Esophagus muscularis mucosa (tissue), 4 donors: ENCODE data around the gene ARCN1. TPM values are rescaled to one million over a fixed set of nuclear protein-coding genes. Genes with fewer than 3 reads are reported as not detected.
"Not testable (repeated sequence)": the region's sequence is repeated elsewhere in the genome, so short reads cannot be mapped to it uniquely, and the experiment has no call there.

Experiments used
- DNase-seq: peaks from one replicate; pipeline ENCODE4 v3.0.0-alpha.2; 2017; ENCODE audit errors: extremely low spot score
- H3K27ac ChIP-seq, 4 donors: fragments of 200-600 bp; sonication (generic); replicated peaks in 1 of 4; 1 replicate in 3 of 4; 2 replicates in 1 of 4; pipeline ENCODE4 v1.5.1; 2016 to 2019; ENCODE audit warnings: mild to moderate bottlenecking in 1 of 4
- H3K27me3 ChIP-seq, 4 donors: fragments of 200-600 bp; sonication (generic); one replicate each; pipeline versions ENCODE4 v1.5.1 to v1.6.0; 2016 to 2019
- H3K36me3 ChIP-seq, 4 donors: fragments of 200-600 bp; sonication (generic); one replicate each; pipeline ENCODE4 v1.5.1; 2016 to 2019
- H3K4me1 ChIP-seq, 4 donors: fragments of 200-600 bp; sonication (generic); one replicate each; pipeline ENCODE4 v1.5.1; 2016 to 2019
- H3K4me3 ChIP-seq, 4 donors: fragments of 200-600 bp; sonication (generic); 1 replicate in 2 of 4; 2 replicates in 2 of 4; pipeline ENCODE4 v1.5.1; 2016 to 2019; ENCODE audit warnings: mild to moderate bottlenecking in 4 of 4, moderate library complexity in 1 of 4
- H3K9me3 ChIP-seq, 4 donors: fragments of 200-600 bp; sonication (generic); 1 replicate in 3 of 4; 2 replicates in 1 of 4; pipeline ENCODE4 v1.5.1; 2016 to 2019
- EP300 ChIP-seq: sonication (generic); formaldehyde crosslinking; IDR thresholded peaks from one replicate; pipeline ENCODE4 v1.6.1; 2017; ENCODE audit warnings: antibody characterized with exemption
- POLR2A ChIP-seq: fragments of 450-650 bp; IDR thresholded peaks from one replicate; pipeline ENCODE4 v1.6.1; 2017; ENCODE audit warnings: antibody characterized with exemption, moderate library complexity, mild to moderate bottlenecking, low read depth
- POLR2AphosphoS5 ChIP-seq, 2 donors: sonication (generic); formaldehyde crosslinking; IDR thresholded peaks; one replicate each; pipeline ENCODE4 v1.6.1; 2017; ENCODE audit warnings: antibody characterized with exemption in 2 of 2
- WGBS: methylation state at CpG from one replicate; pipeline ENCODE4 v1.1.5; 2018; 5-methylcytosine and 5-hydroxymethylcytosine counted together
- intact Hi-C: fragments of 100-400 bp; cut with DNase I; formaldehyde crosslinking; loops from one replicate; pipeline ENCODE4 v1.15.1; 2023
- total RNA-seq, 4 donors: library from RNA; depleted of rRNA; stranded (reverse); fragments of >200 nt; gene quantifications; one replicate each; pipeline versions ENCODE4 v1.1.0 to v1.2.1, GENCODE V29; 2016
- TF ChIP-seq, protein P1 (sequence below), 3 experiments: fragments of 200-600 bp in 2 of 3; fragments of 450-650 bp in 1 of 3; sonication (generic) in 2 of 3; IDR thresholded peaks; one replicate each; pipeline ENCODE4 v1.5.1; 2017 to 2019; ENCODE audit warnings: antibody characterized with exemption in 3 of 3, mild to moderate bottlenecking in 2 of 3, moderate library complexity in 1 of 3

Gene ARCN1
- total RNA-seq, 4 donors from 2014 or later = 83.9 to 115 (median 102) TPM

DNA sequence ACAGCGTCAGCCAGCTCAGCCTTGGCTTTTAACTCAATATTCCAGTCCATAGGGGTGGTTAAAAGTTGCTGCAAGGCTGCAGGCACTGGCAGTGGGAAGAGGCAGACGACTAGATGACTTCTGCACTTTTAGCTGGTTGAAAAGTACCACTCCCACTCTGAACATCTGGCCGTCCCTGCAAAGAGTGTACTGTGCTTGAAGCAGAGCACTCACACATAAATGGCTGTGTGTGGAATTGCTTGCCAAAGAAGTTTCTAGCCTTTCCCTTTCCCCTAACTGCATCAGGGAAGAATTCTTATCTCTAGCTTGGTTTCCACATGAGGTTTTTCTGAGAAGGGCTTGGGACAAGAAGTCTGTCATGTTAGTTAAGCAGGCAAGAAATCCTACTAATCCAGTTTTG is 30.1 kb downstream of the ARCN1 start:
- no peak for DNase-seq
- TF ChIP-seq, protein P1, sequence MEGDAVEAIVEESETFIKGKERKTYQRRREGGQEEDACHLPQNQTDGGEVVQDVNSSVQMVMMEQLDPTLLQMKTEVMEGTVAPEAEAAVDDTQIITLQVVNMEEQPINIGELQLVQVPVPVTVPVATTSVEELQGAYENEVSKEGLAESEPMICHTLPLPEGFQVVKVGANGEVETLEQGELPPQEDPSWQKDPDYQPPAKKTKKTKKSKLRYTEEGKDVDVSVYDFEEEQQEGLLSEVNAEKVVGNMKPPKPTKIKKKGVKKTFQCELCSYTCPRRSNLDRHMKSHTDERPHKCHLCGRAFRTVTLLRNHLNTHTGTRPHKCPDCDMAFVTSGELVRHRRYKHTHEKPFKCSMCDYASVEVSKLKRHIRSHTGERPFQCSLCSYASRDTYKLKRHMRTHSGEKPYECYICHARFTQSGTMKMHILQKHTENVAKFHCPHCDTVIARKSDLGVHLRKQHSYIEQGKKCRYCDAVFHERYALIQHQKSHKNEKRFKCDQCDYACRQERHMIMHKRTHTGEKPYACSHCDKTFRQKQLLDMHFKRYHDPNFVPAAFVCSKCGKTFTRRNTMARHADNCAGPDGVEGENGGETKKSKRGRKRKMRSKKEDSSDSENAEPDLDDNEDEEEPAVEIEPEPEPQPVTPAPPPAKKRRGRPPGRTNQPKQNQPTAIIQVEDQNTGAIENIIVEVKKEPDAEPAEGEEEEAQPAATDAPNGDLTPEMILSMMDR (IDR thresholded peaks at IDR 0.05) = no peak
- TF ChIP-seq POLR2AphosphoS5 (IDR thresholded peaks at IDR 0.05) = peak in 1 of 2 donors; percentile 8
- 55% methylated on average over 3 of the region's 3 CpGs for WGBS
- peaks cover 37 to 61% (median 51%) of the 10 kb centered on the region in 4 donors for H3K36me3 ChIP-seq
- intact Hi-C loops = no loop called here
- H3K4me1 ChIP-seq = peaks cover 18 to 44% (median 39%) of the 10 kb centered on the region in 4 donors
- H3K27me3 ChIP-seq = no peaks in the 10 kb centered on the region
- H3K4me3 ChIP-seq = no peak overlapping the region
- peak overlapping the region in 1 of 4 donors; percentile 5 for H3K27ac ChIP-seq
- no peaks in the 10 kb centered on the region for H3K9me3 ChIP-seq

DNA sequence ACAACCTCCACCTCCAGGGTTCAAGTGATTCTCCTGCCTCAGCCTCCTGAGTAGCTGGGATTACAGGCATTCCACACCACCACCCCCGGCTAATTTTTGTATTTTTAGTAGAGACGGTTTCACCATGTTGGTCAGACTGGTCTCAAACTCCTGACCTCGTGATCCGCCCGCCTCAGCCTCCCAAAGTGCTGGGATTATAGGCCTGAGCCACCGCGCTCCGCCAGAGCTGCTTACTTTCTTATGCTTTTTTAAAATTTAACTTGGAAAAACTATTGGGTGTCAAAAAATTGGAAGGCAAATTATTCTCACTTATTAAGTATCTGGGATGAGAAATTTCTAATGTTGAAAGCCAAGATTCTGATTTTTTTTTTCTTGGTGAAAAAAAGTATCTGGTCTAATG is 31.5 kb downstream of the ARCN1 start:
- H3K27ac ChIP-seq = peak overlapping the region; percentile 36 to 95 (median 80)

DNA sequence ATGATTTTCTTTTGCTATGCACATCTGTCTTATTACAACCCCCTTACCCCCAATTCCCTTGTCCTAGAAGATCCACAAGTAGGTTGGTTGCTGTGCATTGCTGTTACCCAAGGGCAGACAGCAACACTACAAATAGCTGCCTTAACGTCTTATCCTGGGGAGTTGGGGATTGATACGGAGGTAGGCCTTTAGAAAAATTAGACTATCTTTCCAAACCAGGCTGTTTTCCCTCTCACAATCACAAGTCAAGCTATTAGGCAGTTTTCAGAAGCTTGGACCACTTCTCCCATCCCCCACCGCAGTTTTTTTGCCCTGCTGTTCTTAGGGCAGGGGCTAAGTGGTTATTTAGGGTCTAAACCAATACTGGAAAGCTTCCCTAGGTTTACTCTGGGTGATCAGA is 32.4 kb downstream of the ARCN1 start:
- no peak for DNase-seq
- Histone ChIP-seq H3K4me1 (peaks cover 23 to 58% (median 53%) of the 10 kb centered on the region in 4 donors), H3K27ac (peak overlapping the region; percentile 67 to 96 (median 94)), H3K27me3 (no peaks in the 10 kb centered on the region), H3K4me3 (no peak overlapping the region), H3K9me3 (no peaks in the 10 kb centered on the region), H3K36me3 (peaks cover 21 to 39% (median 30%) of the 10 kb centered on the region in 4 donors)
- TF ChIP-seq EP300 = no peak
- TF ChIP-seq POLR2A = no peak
- TF ChIP-seq, protein P1 (IDR thresholded peaks at IDR 0.05) = no peak
- TF ChIP-seq POLR2AphosphoS5 (IDR thresholded peaks at IDR 0.05) = no peak
- 70% methylated on average over 3 of the region's 3 CpGs for WGBS
- intact Hi-C loops = no loop called here

More for the DNA sequence above, 31.5 kb downstream of the ARCN1 start:
- H3K27me3 ChIP-seq, intact Hi-C loops, H3K4me3 ChIP-seq, DNase-seq, H3K9me3 ChIP-seq: not testable (repeated sequence)
- Histone ChIP-seq H3K36me3 (peaks cover 28 to 48% (median 38%) of the 10 kb centered on the region in 4 donors), H3K4me1 (peaks cover 21 to 50% (median 45%) of the 10 kb centered on the region in 4 donors)
- WGBS = 81% methylated on average over 8 of the region's 8 CpGs

DNA sequence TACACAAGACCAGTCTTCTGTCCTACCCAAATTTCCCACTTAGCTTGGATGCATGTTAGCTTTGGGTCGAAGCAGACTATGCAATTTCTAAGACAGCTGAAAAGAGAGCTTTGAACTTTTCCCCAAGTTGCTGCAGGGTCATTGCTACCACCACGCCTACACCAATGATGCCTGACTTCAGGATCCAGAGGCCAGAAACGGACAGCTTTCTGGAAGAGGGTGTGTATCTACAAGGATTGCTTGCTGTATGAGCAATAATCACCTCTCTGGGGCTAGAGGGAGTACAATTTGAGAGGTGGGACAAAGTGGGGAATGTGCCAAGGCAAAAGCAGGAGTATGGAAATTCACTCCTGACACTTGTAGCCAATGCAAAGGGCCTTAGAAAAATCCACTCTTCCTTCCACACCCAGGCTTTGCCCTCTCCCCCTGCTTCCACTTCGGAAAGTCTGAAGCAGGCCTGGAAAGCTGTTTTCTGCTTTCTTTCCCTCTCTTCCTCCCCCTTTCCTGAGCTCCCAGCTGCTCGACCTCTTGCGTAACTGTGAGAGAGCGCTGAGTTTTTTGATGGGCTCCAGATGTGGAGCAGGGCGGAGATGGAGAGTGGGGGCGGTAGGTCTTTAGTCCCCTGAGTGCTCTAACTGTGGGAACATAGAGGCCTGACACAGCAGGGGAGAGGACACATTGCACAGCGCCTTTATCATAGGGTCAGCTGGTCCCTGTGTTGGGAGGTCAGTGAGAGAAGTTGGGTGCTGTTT is 33.1 kb downstream of the ARCN1 start:
- intact Hi-C loops = loop anchor here (5.0 kb wide), 2 partner anchors 33 to 52 kb away; partner anchors contain the start of gene ARCN1

More for the DNA sequence above, 33.1 kb downstream of the ARCN1 start:
- Histone ChIP-seq H3K9me3 (no peaks in the 10 kb centered on the region), H3K4me3 (no peak overlapping the region), H3K27ac (peak overlapping the region; percentile 92 to 96 (median 94)), H3K4me1 (peaks cover 23 to 65% (median 60%) of the 10 kb centered on the region in 4 donors), H3K36me3 (peaks cover 17 to 32% (median 23%) of the 10 kb centered on the region in 4 donors), H3K27me3 (no peaks in the 10 kb centered on the region)
- TF ChIP-seq, protein P1 (IDR thresholded peaks at IDR 0.05) = no peak
- TF ChIP-seq POLR2AphosphoS5 (IDR thresholded peaks at IDR 0.05) (peak; percentile 87 to 89), EP300 (no peak)
- DNase-seq = peak; percentile 93
- WGBS = 34% methylated on average over 10 of the region's 10 CpGs
